HEK293 (cell line): ENCODE data around the gene PDZD4.

Source experiments
- CTCF ChIP-seq: fragments of 450-650 bp; formaldehyde crosslinking; IDR thresholded peaks from 2 replicates; pipeline ENCODE4 v1.5.1; 2016; ENCODE audit warnings: missing biosample characterization, missing genetic modification characterization
- HOXA7 ChIP-seq: sonication (generic); formaldehyde crosslinking; IDR thresholded peaks from 2 replicates; pipeline ENCODE4 v1.8.1; 2022; ENCODE audit warnings: missing genetic modification reagents, borderline replicate concordance

- TF ChIP-seq HOXA7 (CRISPR knock-in tag) (no peak), CTCF (tag by site-specific recombination) (no peak)
Measured at GRCh38 chrX:153868576-153869472, 38.5 kb upstream of the PDZD4 start.
